ENCODE results near the gene XPNPEP1. TPM values are rescaled to one million over a fixed set of nuclear protein-coding genes. Genes with fewer than 3 reads are reported as not detected.

The XPNPEP1 gene
- total RNA-seq, 1 donor from 2014 or later, result 202 TPM

DNA sequence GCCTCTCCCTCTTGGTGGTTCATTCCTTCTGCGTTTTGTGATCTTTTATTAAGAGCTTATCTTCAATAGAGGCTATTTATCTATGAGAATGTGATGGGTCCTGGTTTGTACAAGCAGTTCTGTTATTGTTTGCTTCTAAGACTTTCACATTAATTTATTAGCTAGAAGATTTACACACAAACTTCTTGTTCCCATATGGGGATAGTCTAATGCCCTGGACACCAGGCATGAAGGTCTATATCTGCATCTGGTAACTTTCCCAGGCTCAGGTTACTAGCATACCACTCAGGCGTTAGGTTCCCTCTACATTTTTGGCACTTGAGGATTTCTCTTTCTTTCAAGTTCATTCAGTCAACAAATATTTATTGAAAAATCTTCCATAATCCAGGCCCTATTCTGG, 7.7 kb downstream of the XPNPEP1 start:
- Mint-ChIP-seq H3K4me3 (ENCODE audit: unreplicated experiment) (no peak overlapping the region), H3K9me3 (ENCODE audit: unreplicated experiment) (no peaks in the 10 kb centered on the region), H3K4me1 (ENCODE audit: unreplicated experiment) (peaks cover 16% of the 10 kb centered on the region), H3K27ac (ENCODE audit: unreplicated experiment) (no peak overlapping the region), H3K36me3 (ENCODE audit: low read depth, unreplicated experiment) (peaks cover 38% of the 10 kb centered on the region), H3K27me3 (ENCODE audit: unreplicated experiment) (no peaks in the 10 kb centered on the region)
- no peak for DNase-seq (ENCODE audit: low spot score)
- TF ChIP-seq, protein P1, sequence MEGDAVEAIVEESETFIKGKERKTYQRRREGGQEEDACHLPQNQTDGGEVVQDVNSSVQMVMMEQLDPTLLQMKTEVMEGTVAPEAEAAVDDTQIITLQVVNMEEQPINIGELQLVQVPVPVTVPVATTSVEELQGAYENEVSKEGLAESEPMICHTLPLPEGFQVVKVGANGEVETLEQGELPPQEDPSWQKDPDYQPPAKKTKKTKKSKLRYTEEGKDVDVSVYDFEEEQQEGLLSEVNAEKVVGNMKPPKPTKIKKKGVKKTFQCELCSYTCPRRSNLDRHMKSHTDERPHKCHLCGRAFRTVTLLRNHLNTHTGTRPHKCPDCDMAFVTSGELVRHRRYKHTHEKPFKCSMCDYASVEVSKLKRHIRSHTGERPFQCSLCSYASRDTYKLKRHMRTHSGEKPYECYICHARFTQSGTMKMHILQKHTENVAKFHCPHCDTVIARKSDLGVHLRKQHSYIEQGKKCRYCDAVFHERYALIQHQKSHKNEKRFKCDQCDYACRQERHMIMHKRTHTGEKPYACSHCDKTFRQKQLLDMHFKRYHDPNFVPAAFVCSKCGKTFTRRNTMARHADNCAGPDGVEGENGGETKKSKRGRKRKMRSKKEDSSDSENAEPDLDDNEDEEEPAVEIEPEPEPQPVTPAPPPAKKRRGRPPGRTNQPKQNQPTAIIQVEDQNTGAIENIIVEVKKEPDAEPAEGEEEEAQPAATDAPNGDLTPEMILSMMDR (IDR thresholded peaks at IDR 0.05; ENCODE audit: unreplicated experiment), result no peak

DNA sequence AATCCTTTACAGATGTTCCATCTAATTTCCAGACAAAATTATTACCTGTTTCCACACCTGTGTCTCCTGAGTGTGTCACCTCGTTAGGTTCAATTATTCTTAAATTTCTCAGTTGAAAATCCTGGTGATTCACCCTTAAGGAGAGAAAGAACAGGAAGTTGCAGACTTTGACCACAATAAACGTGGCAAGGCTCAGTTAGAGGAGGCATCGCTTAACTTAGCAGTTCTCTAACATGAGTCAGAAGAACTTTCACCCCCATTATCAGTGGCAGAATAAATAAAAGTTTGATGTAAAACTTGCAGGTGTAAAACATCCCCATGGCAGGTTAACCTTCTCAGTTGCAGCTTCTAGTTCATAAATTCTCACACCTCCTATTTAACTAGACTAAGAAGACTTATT, 8.3 kb downstream of the XPNPEP1 start:
- DNase-seq (ENCODE audit: low spot score), result no peak
- H3K9me3 Mint-ChIP-seq (ENCODE audit: unreplicated experiment), result no peaks in the 10 kb centered on the region
- no peak overlapping the region for H3K27ac Mint-ChIP-seq (ENCODE audit: unreplicated experiment)
- TF ChIP-seq, protein P1 (IDR thresholded peaks at IDR 0.05; ENCODE audit: unreplicated experiment), result no peak
- peaks cover 16% of the 10 kb centered on the region for H3K4me1 Mint-ChIP-seq (ENCODE audit: unreplicated experiment)
- no peaks in the 10 kb centered on the region for H3K27me3 Mint-ChIP-seq (ENCODE audit: unreplicated experiment)
- no peak overlapping the region for H3K4me3 Mint-ChIP-seq (ENCODE audit: unreplicated experiment)
- peaks cover 33% of the 10 kb centered on the region for H3K36me3 Mint-ChIP-seq (ENCODE audit: low read depth, unreplicated experiment)

DNA sequence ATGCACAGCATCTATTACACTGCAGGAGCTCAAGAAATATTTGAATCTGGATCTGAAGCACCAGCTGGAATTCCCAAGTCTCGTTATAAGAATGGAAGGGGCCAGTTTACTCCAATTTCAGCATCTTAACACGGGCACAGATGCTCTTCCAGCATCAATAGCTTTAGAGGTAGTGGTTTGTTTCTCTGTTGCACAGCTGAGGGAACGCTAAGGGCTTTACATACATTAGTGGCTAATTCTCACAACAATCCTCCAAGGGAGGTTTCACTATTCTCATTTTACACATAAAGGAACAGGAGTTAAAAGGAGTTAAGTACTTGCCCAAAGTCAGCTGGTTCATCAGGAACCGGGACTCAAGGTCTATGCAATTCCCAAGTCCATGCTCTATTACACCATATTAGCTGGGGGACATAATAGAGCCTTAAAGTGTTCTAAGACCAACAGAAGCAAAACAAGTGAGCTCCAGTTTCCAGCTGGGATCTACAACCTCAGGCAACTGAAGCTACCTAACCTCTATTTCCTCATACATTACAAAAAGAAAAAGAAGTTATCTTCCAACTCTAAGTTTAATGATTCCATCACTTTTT, 9.9 kb downstream of the XPNPEP1 start:
- TF ChIP-seq, protein P1 (IDR thresholded peaks at IDR 0.05; ENCODE audit: unreplicated experiment), result no peak
- H3K36me3 Mint-ChIP-seq (ENCODE audit: low read depth, unreplicated experiment), result peaks cover 33% of the 10 kb centered on the region
- no peaks in the 10 kb centered on the region for H3K27me3 Mint-ChIP-seq (ENCODE audit: unreplicated experiment)
- no peak for DNase-seq (ENCODE audit: low spot score)
- H3K27ac Mint-ChIP-seq (ENCODE audit: unreplicated experiment), result no peak overlapping the region
- peaks cover 16% of the 10 kb centered on the region for H3K4me1 Mint-ChIP-seq (ENCODE audit: unreplicated experiment)
- H3K4me3 Mint-ChIP-seq (ENCODE audit: unreplicated experiment), result no peak overlapping the region
- H3K9me3 Mint-ChIP-seq (ENCODE audit: unreplicated experiment), result no peaks in the 10 kb centered on the region

DNA sequence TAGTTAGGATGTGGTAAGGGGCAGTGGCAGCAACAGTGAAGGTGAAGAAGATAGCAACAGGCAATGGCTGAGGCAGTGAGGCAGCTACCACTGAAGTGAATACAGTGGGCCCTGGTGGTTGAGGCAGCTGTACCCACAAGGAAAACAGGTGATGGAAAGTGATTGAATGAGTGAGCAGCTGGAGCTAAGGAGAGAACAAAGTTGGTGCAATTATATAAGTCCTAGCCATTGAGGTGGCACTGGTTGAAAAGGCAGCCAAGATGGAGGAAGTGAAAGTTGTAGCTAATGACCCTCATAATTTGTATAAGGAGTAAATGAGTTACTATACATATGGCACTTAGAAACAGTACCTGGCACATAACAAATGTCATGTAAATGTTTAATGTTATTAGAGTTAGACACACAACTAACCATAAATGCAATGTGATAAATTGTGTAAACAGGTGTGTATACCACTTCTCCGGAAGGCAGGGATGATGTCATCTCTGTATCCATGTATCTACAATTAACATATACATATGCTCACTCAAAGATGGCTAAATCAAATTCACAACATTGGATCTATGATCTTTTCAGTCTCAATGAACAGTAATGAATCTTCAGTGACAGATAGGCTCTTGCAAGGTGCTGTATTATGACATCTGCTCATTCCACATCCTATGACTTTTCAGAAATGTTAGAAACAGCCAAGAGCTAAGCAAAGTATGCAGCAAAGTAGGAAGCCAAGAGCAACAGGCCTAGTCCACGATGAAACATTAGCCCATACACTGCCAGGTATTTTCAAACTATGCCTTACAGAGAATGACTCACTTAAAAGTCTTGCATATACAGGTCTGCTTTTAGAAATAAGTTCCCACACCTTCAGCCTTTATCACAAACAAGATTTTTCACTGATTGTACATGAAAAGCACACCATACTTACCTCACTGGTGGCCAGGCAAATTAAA, 10.7 kb downstream of the XPNPEP1 start:
- TF ChIP-seq, protein P1 (IDR thresholded peaks at IDR 0.05; ENCODE audit: unreplicated experiment), result no peak
- peak overlapping the region; percentile 2 for H3K4me3 Mint-ChIP-seq (ENCODE audit: unreplicated experiment)
- no peak for DNase-seq (ENCODE audit: low spot score)
- peaks cover 36% of the 10 kb centered on the region for H3K36me3 Mint-ChIP-seq (ENCODE audit: low read depth, unreplicated experiment)
- H3K4me1 Mint-ChIP-seq (ENCODE audit: unreplicated experiment), result peaks cover 16% of the 10 kb centered on the region
- no peak overlapping the region for H3K27ac Mint-ChIP-seq (ENCODE audit: unreplicated experiment)
- H3K27me3 Mint-ChIP-seq (ENCODE audit: unreplicated experiment), result no peaks in the 10 kb centered on the region
- H3K9me3 Mint-ChIP-seq (ENCODE audit: unreplicated experiment), result no peaks in the 10 kb centered on the region

DNA sequence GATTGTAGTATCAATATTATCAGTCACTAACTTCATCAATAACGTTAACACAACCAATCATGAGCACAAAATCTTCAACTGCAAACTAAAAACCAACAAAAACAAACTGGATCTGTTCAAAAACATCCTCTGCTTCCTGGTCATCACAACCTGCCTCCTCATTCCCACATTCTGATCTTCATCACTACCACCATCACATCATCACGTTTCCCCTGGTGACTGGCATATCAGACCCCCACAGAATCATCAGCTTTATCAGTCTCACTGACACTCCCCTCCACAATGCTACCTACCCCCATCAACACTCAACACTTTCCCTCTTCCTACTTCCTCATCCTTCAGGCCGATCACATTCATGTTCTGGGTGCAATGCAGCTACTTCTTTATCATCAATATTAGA, 11.4 kb downstream of the XPNPEP1 start:
- Mint-ChIP-seq H3K27ac (ENCODE audit: unreplicated experiment) (no peak overlapping the region), H3K4me3 (ENCODE audit: unreplicated experiment) (peak overlapping the region; percentile 2), H3K27me3 (ENCODE audit: unreplicated experiment) (peaks cover 1% of the 10 kb centered on the region), H3K4me1 (ENCODE audit: unreplicated experiment) (peaks cover 16% of the 10 kb centered on the region), H3K9me3 (ENCODE audit: unreplicated experiment) (no peaks in the 10 kb centered on the region), H3K36me3 (ENCODE audit: low read depth, unreplicated experiment) (peaks cover 43% of the 10 kb centered on the region)
- TF ChIP-seq, protein P1 (IDR thresholded peaks at IDR 0.05; ENCODE audit: unreplicated experiment), result no peak
- no peak for DNase-seq (ENCODE audit: low spot score)

Data from endothelial cell (in vitro differentiated cells).